Measurements from ENCODE around the gene SCRN2. TPM values are rescaled to one million over a fixed set of nuclear protein-coding genes. Genes with fewer than 3 reads are reported as not detected.
A peak's percentile ranks its signal among the peaks of the same experiment; 100 is the strongest.

The SCRN2 gene
- total and polyA plus RNA-seq, 2 of the 13 experiments (the other 11 are each of a cell fraction or from before 2014, with no cell fraction given), result 21.7 to 29.5 TPM

- TF ChIP-seq ZNF512 (CRISPR knock-in tag; IDR thresholded peaks at IDR 0.05) (no peak), RBM22 (optimal IDR thresholded peaks at IDR 0.05; ENCODE audit: low read length) (peak; percentile 90), TSC22D2 (CRISPR knock-in tag; IDR thresholded peaks at IDR 0.05; ENCODE audit: borderline replicate concordance) (0 out of 2 replicates have a peak, but pooled peaks have one; percentile 67), MBD4 (IDR thresholded peaks at IDR 0.05; ENCODE audit: borderline replicate concordance, low read length) (no peak), ARNTL (CRISPR knock-in tag; IDR thresholded peaks at IDR 0.05) (no peak; the same call in 1 of the 2 replicates), ZNF552 (CRISPR knock-in tag; IDR thresholded peaks at IDR 0.05; ENCODE audit: borderline replicate concordance) (0 out of 2 replicates have a peak, but pooled peaks have one; percentile 65), ZFP1 (CRISPR knock-in tag; IDR thresholded peaks at IDR 0.05) (no peak; the same call in 1 of the 2 replicates), SMC3 (IDR thresholded peaks at IDR 0.05; ENCODE audit: low read length) (peak; percentile 43), PHF21A (CRISPR knock-in tag; IDR thresholded peaks at IDR 0.05) (peak; percentile 80), ZNF629 (CRISPR knock-in tag; conservative IDR thresholded peaks at IDR 0.05) (no peak), ZSCAN25 (CRISPR knock-in tag; IDR thresholded peaks at IDR 0.05) (peak; percentile 67; the same call in 1 of the 2 replicates), HDAC2 (CRISPR knock-in tag; IDR thresholded peaks at IDR 0.05) (peak; percentile 88), FOXK1 (CRISPR knock-in tag; IDR thresholded peaks at IDR 0.05; ENCODE audit: borderline replicate concordance, low read depth) (peak; percentile 86), ATF3 (CRISPR knock-in tag; IDR thresholded peaks at IDR 0.05) (peak; percentile 41; the same call in 1 of the 2 replicates), POGZ (CRISPR knock-in tag; IDR thresholded peaks at IDR 0.05) (peak; percentile 80; the same call in 1 of the 2 replicates), ZNF605 (CRISPR knock-in tag; IDR thresholded peaks at IDR 0.05) (peak; percentile 67; the same call in 1 of the 2 replicates), ETV5 (CRISPR knock-in tag; IDR thresholded peaks at IDR 0.05; ENCODE audit: borderline replicate concordance) (peak; percentile 100), KIAA2018 (CRISPR knock-in tag; IDR thresholded peaks at IDR 0.05; ENCODE audit: borderline replicate concordance) (no peak)
Observed at GRCh38 chr17:47831003-47831933, 9.8 kb downstream of the SCRN2 start, which contains the start of the genes LRRC46 and MRPL10 (continued).

Measured in HepG2 (cell line).